Stomach smooth muscle (tissue), 2 donors: Measurements from ENCODE around the gene ZSCAN25.
"Not testable (repeated sequence)": the region's sequence is repeated elsewhere in the genome, so short reads cannot be mapped to it uniquely, and the experiment has no call there.

Experiments used
- H3K27ac ChIP-seq: one replicate; pipeline ENCODE4 v1.7.0; 2013; ENCODE audit warnings: mild to moderate bottlenecking, low read length, inconsistent platforms
- H3K27me3 ChIP-seq, 2 donors: one replicate each; pipeline ENCODE4 v1.7.0; 2013; ENCODE audit warnings: low read length in 2 of 2; ENCODE audit not compliant: insufficient read depth in 2 of 2, control insufficient read depth in 1 of 2
- H3K36me3 ChIP-seq, 2 donors: one replicate each; pipeline ENCODE4 v1.7.0; 2013; ENCODE audit warnings: low read length in 2 of 2; ENCODE audit not compliant: control insufficient read depth in 2 of 2, insufficient read depth in 2 of 2
- H3K4me1 ChIP-seq: one replicate; pipeline ENCODE4 v1.7.0; 2013; ENCODE audit warnings: low read length; ENCODE audit not compliant: control insufficient read depth, insufficient read depth
- H3K4me3 ChIP-seq, 2 donors: one replicate each; pipeline ENCODE4 v1.7.0; 2013; ENCODE audit warnings: low read length in 2 of 2
- H3K9ac ChIP-seq, 2 donors: one replicate each; pipeline ENCODE4 v1.7.0; 2013; ENCODE audit warnings: low read length in 2 of 2, mild to moderate bottlenecking in 1 of 2
- H3K9me3 ChIP-seq, 2 donors: one replicate each; pipeline ENCODE4 v1.7.0; 2013; ENCODE audit warnings: low read length in 2 of 2; ENCODE audit not compliant: control insufficient read depth in 2 of 2
- donor health status: healthy.
- donor health status: Pancreatic carcinoma.

ZSCAN25 gene

DNA sequence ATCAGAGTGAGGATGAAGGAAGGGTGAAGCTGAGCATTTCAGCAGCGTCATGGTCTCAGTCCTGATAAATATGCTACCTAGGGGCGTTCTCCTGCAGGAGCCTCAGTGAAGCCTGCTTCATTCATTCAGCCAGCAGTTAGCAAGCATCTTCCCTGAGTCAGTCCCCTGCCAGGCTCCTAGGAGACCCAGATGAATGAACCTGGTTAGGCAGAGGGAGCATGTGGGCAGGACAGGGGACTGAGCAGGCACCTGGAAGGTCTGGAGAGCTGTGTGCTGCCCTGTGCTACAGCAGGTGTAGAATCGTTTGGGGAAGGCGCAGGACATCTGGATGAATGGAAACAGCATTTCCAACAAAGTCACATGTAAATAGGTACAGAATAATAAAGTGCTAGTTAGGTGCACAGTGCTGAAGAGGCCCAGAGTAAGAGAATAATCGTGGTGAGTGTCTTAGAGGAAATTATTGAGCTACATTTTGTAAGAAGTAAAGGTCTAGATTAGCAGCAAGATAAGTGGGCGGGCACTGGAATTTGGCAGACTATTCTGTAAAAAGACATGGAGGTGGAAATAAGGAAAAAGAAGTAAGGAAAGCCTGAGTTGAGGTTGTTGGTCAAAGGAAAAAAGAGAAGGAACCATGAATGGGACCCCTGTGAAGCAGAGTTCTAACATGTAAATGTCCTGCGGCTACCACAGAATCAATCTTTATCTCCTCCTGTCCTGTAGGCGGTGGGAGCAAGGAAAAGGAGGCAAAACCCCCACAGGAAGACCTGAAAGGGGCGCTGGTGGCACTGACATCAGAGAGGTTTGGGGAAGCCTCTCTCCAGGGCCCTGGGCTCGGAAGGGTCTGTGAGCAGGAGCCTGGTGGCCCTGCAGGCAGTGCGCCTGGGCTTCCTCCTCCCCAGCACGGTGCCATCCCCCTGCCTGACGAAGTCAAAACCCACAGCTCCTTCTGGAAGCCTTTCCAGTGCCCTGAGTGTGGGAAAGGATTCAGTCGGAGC lies 12.0 kb downstream of the ZSCAN25 start:
- Histone ChIP-seq H3K9ac (no peak overlapping the region), H3K4me1 (no peaks in the 10 kb centered on the region), H3K27me3 (no peaks in the 10 kb centered on the region), H3K9me3 (no peaks in the 10 kb centered on the region), H3K4me3 (no peak overlapping the region), H3K36me3 (peaks cover 49 to 81% of the 10 kb centered on the region in 2 donors), H3K27ac (no peak overlapping the region)

- Histone ChIP-seq H3K36me3 (peaks cover 40 to 75% of the 10 kb centered on the region in 2 donors), H3K9ac (no peak overlapping the region), H3K4me3 (no peak overlapping the region), H3K4me1 (no peaks in the 10 kb centered on the region), H3K27ac (no peak overlapping the region), H3K9me3 (no peaks in the 10 kb centered on the region), H3K27me3 (no peaks in the 10 kb centered on the region)
Observed at GRCh38 chr7:99629643-99630042, 12.9 kb downstream of the ZSCAN25 start.

DNA sequence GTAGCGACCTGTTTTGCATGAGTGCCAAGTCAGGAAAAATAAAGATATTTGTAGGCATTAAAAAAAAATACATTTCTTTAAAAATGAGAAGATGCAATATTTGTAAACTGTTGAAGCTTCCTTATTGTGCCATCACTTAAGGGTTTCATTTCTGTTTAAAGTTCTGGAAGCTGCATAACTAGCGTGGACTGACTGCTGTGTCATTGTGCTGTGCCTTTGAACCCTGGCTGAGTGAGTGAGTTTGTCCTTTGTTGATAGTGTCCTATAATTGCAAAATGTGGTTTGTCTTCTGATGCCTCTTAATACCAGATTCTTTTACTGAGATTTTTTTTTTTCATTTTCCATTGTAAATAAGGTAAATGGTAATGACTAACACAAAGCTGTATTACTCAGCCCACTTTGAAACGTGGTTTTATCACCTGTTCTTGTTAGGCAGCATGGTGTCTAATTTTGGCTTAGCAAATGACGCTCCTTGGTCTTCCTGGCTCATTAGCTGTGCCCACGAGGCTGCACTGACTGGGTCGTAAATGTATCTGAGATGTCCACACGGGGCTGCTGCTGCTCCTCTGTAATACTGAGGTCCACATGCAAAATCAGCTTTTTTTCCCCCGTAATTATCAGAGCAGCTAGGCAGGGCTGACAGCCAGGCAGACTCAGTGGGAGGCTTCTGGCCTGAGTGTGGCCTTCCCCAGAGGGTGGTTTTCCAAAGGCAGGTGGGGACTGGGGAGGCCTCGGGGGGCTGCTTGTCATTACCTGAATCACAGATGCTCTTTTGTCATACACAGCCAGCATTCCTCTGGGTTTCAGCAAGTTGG lies 14.8 kb downstream of the ZSCAN25 start:
- Histone ChIP-seq H3K4me3 (no peak overlapping the region), H3K9ac (no peak overlapping the region), H3K27ac (no peak overlapping the region), H3K4me1 (no peaks in the 10 kb centered on the region), H3K27me3 (no peaks in the 10 kb centered on the region), H3K9me3 (no peaks in the 10 kb centered on the region), H3K36me3 (peaks cover 26 to 57% of the 10 kb centered on the region in 2 donors)

GRCh38 chr7:99637414-99637813 lies 20.7 kb downstream of the ZSCAN25 start:
- H3K4me1 ChIP-seq, H3K27me3 ChIP-seq, H3K27ac ChIP-seq, H3K9ac ChIP-seq, H3K9me3 ChIP-seq, H3K4me3 ChIP-seq: not testable (repeated sequence)
- H3K36me3 ChIP-seq, result peaks cover 0 to 13% of the 10 kb centered on the region in 2 donors

DNA sequence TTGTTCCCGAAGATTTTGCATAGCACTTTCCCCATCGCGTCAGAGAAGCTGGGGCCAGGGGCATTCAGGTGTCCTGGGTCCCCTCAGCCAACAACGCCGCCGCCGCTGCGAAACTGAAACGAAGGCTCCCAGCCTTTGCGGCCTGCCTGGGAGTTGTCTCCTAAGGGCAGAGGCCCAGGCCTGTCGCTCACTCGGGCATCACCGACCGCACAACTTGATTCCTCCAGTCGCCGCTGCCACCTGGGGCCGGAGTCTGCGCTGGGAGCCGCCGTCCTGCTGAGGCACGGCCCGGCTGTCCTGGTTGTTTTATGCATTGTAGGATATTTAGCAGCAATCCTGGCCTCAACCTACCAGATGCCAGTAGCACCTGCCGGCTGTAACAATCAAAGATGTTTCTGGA lies 22.0 kb downstream of the ZSCAN25 start:
- no peaks in the 10 kb centered on the region for H3K9me3 ChIP-seq
- no peak overlapping the region for H3K9ac ChIP-seq

GRCh38 chr7:99639267-99639666 lies 22.5 kb downstream of the ZSCAN25 start:
- peaks cover 9 to 10% of the 10 kb centered on the region in 2 donors for H3K36me3 ChIP-seq
- H3K27me3 ChIP-seq, result no peaks in the 10 kb centered on the region
- no peak overlapping the region for H3K27ac ChIP-seq
- no peak overlapping the region for H3K9ac ChIP-seq
- H3K4me1 ChIP-seq, result no peaks in the 10 kb centered on the region
- H3K4me3 ChIP-seq, result no peak overlapping the region
- no peaks in the 10 kb centered on the region for H3K9me3 ChIP-seq

More for the DNA sequence above, 22.0 kb downstream of the ZSCAN25 start:
- Histone ChIP-seq H3K27me3 (no peaks in the 10 kb centered on the region), H3K27ac (no peak overlapping the region), H3K36me3 (peaks cover 6 to 10% of the 10 kb centered on the region in 2 donors), H3K4me1 (no peaks in the 10 kb centered on the region), H3K4me3 (no peak overlapping the region)

DNA sequence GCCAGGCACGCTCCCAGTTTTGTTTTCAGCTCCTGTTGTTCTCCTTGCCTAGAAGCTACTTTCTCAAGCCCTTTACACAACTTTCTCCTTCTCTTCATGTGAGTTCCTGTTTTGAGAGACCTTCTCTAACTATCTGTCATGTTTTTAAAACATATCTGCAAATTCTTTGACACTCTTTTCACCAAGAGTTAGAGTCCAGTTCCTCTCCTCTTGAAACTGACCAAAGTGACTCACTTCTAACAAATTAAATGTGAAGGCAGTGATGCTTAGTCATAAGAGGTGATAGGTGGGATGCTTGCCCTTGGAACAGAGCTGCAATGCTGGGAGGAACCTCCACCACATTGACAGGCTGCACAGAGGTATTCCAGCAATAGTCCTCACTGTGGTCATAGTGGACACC lies 25.3 kb downstream of the ZSCAN25 start:
- H3K4me1 ChIP-seq, result no peaks in the 10 kb centered on the region
- H3K36me3 ChIP-seq, result peaks cover 11 to 16% of the 10 kb centered on the region in 2 donors
- H3K27me3 ChIP-seq, result no peaks in the 10 kb centered on the region
- no peaks in the 10 kb centered on the region for H3K9me3 ChIP-seq
- no peak overlapping the region for H3K27ac ChIP-seq
- H3K9ac ChIP-seq, result no peak overlapping the region
- no peak overlapping the region for H3K4me3 ChIP-seq

DNA sequence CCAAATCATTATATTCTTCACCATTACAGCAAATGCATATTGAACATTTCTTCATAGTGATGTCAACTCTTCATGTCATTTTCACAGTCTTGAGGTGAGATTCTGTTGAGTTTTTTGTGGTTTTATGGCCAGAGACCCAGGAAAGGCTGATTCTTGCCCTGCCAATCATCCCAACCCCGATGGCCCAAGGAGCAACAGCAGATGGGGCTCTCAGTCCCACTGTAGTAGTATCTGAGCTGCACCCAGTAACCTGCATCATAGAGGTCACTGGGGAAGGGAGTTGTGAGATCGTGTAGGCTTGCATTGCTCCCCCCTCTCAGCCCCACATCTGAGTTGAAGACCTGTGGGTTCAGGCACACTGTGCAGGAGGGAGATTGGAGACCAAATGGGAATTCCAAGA lies 26.7 kb downstream of the ZSCAN25 start:
- Histone ChIP-seq H3K36me3 (peaks cover 11 to 14% of the 10 kb centered on the region in 2 donors), H3K4me1 (no peaks in the 10 kb centered on the region), H3K9ac (no peak overlapping the region), H3K27me3 (no peaks in the 10 kb centered on the region), H3K4me3 (no peak overlapping the region), H3K9me3 (no peaks in the 10 kb centered on the region), H3K27ac (no peak overlapping the region)

GRCh38 chr7:99644431-99644830 lies 27.7 kb downstream of the ZSCAN25 start:
- Histone ChIP-seq H3K9me3 (no peaks in the 10 kb centered on the region), H3K27me3 (no peaks in the 10 kb centered on the region), H3K9ac (no peak overlapping the region), H3K4me3 (no peak overlapping the region), H3K27ac (no peak overlapping the region), H3K36me3 (peaks cover 11 to 14% of the 10 kb centered on the region in 2 donors), H3K4me1 (no peaks in the 10 kb centered on the region)

- Histone ChIP-seq H3K4me1 (no peaks in the 10 kb centered on the region), H3K27ac (no peak overlapping the region), H3K27me3 (no peaks in the 10 kb centered on the region), H3K36me3 (peaks cover 11 to 14% of the 10 kb centered on the region in 2 donors), H3K4me3 (no peak overlapping the region), H3K9ac (no peak overlapping the region), H3K9me3 (no peaks in the 10 kb centered on the region)
Observed at GRCh38 chr7:99645590-99645989, 28.8 kb downstream of the ZSCAN25 start.
